Liver (tissue), 9 donors: ENCODE measurements around the gene FAAH. TPM values are rescaled to one million over a fixed set of nuclear protein-coding genes. Genes with fewer than 3 reads are reported as not detected.

Source experiments
- DNase-seq: peaks from one replicate; pipeline ENCODE4 v3.0.0-alpha.2; 2017; ENCODE audit warnings: low spot score
- H3K27ac ChIP-seq, 2 donors: one replicate each; pipeline ENCODE4 v1.7.0; 2013; ENCODE audit warnings: inconsistent platforms in 2 of 2, low read length in 2 of 2, control low read depth in 1 of 2, low read depth in 1 of 2, mild to moderate bottlenecking in 1 of 2
- H3K27me3 ChIP-seq, 4 donors: one replicate each; pipeline versions ENCODE4 v1.6.1 to v1.7.0; 2013; ENCODE audit warnings: low read length in 3 of 4, inconsistent platforms in 1 of 4, mild to moderate bottlenecking in 1 of 4, moderate library complexity in 1 of 4; ENCODE audit not compliant: control insufficient read depth in 4 of 4, insufficient read depth in 4 of 4
- H3K36me3 ChIP-seq, 4 donors: one replicate each; pipeline versions ENCODE4 v1.6.1 to v1.7.0; 2013; ENCODE audit warnings: low read length in 3 of 4, mild to moderate bottlenecking in 3 of 4, low read depth in 1 of 4, moderate library complexity in 1 of 4; ENCODE audit not compliant: control insufficient read depth in 4 of 4, insufficient read depth in 3 of 4
- H3K4me1 ChIP-seq, 4 donors: one replicate each; pipeline versions ENCODE4 v1.6.1 to v1.7.0; 2013; ENCODE audit warnings: low read length in 3 of 4, mild to moderate bottlenecking in 3 of 4, moderate library complexity in 1 of 4; ENCODE audit not compliant: control insufficient read depth in 4 of 4, insufficient read depth in 4 of 4
- H3K4me3 ChIP-seq, 3 donors: one replicate each; pipeline versions ENCODE4 v1.6.1 to v1.7.0; 2013; ENCODE audit warnings: low read length in 3 of 3, control low read depth in 1 of 3, low read depth in 1 of 3, mild to moderate bottlenecking in 1 of 3
- H3K9ac ChIP-seq, 2 donors: one replicate each; pipeline ENCODE4 v1.7.0; 2013; ENCODE audit warnings: low read length in 2 of 2, mild to moderate bottlenecking in 2 of 2, moderate library complexity in 2 of 2, control low read depth in 1 of 2, low read depth in 1 of 2
- H3K9me3 ChIP-seq, 4 donors: one replicate each; pipeline versions ENCODE4 v1.6.1 to v1.7.0; 2013; ENCODE audit warnings: low read length in 3 of 4; ENCODE audit not compliant: control insufficient read depth in 4 of 4
- ATF3 ChIP-seq: IDR thresholded peaks from 2 replicates; pipeline ENCODE4 v1.6.1; 2016; ENCODE audit warnings: antibody characterized with exemption
- EGR1 ChIP-seq, 2 donors: IDR thresholded peaks; 2 replicates each; pipeline ENCODE4 v1.6.1; 2016 to 2018; ENCODE audit warnings: antibody characterized with exemption in 2 of 2, low read depth in 2 of 2
- FOXA1 ChIP-seq: IDR thresholded peaks from 2 replicates; pipeline ENCODE4 v1.6.1; 2016; ENCODE audit warnings: antibody characterized with exemption
- FOXA2 ChIP-seq: IDR thresholded peaks from 2 replicates; pipeline ENCODE4 v1.6.1; 2016; ENCODE audit warnings: antibody characterized with exemption
- GABPA ChIP-seq, 2 donors: IDR thresholded peaks in 1 of 2; conservative IDR thresholded peaks in 1 of 2; 2 replicates each; pipeline ENCODE4 v1.6.1; 2016; ENCODE audit warnings: antibody characterized with exemption in 2 of 2, mild to moderate bottlenecking in 1 of 2, moderate library complexity in 1 of 2
- HNF4A ChIP-seq, 2 donors: conservative IDR thresholded peaks; 2 replicates each; pipeline ENCODE4 v1.6.1; 2016; ENCODE audit warnings: antibody characterized with exemption in 2 of 2, mild to moderate bottlenecking in 2 of 2
- JUND ChIP-seq, 2 donors: IDR thresholded peaks; 2 replicates each; pipeline ENCODE4 v1.6.1; 2016; ENCODE audit warnings: antibody characterized with exemption in 2 of 2
- MAX ChIP-seq: IDR thresholded peaks from 2 replicates; pipeline ENCODE4 v1.6.1; 2016; ENCODE audit warnings: antibody characterized with exemption
- REST ChIP-seq: IDR thresholded peaks from 2 replicates; pipeline ENCODE4 v1.6.1; 2016; ENCODE audit warnings: antibody characterized with exemption, mild to moderate bottlenecking
- RXRA ChIP-seq, 2 donors: IDR thresholded peaks; 2 replicates each; pipeline ENCODE4 v1.6.1; 2017 to 2018; ENCODE audit warnings: antibody characterized with exemption in 2 of 2, mild to moderate bottlenecking in 1 of 2
- SP1 ChIP-seq: IDR thresholded peaks from 2 replicates; pipeline ENCODE4 v1.6.1; 2018; ENCODE audit warnings: antibody characterized with exemption, mild to moderate bottlenecking
- YY1 ChIP-seq: IDR thresholded peaks from 2 replicates; pipeline ENCODE4 v1.6.1; 2016; ENCODE audit warnings: antibody characterized with exemption, mild to moderate bottlenecking
- ZBTB33 ChIP-seq: IDR thresholded peaks from 2 replicates; pipeline ENCODE4 v1.6.1; 2016; ENCODE audit warnings: antibody characterized with exemption
- WGBS: extraction: QIAGEN DNeasy Blood & Tissue Kit; methylation state at CpG from one replicate; pipeline ENCODE4 v1.1.7; 2013; 5-methylcytosine and 5-hydroxymethylcytosine counted together
- polyA plus RNA-seq, 2 donors: library from polyadenylated mRNA; stranded (reverse) in 1 of 2; unstranded in 1 of 2; fragments of 200-250 nt in 1 of 2; fragments of >200 nt in 1 of 2; fragmentation: Nextera tagmentation in 1 of 2; extraction: Ambion mirVana in 1 of 2; gene quantifications; one replicate each; pipeline versions ENCODE4 v1.2.1 to v1.2.3, GENCODE V29; 2013 to 2015
- total RNA-seq, 2 donors: library from RNA; depleted of rRNA; stranded (reverse); fragments of >200 nt; gene quantifications; one replicate each; pipeline ENCODE4 v1.2.3, GENCODE V29; 2014
- donor health status: healthy.
- donor health status: healthy.
- donor health status: healthy.
- donor health status: healthy.
- donor health status: healthy.

The FAAH gene
- total and polyA plus RNA-seq, 4 donors: 4.3 to 41.5 (median 22.1) TPM

GRCh38 chr1:46409063-46409372 is 14.9 kb downstream of the FAAH start:
- H3K4me3 ChIP-seq: no peak overlapping the region
- peaks cover 0 to 40% (median 17%) of the 10 kb centered on the region in 4 donors for H3K36me3 ChIP-seq
- H3K4me1 ChIP-seq: peaks cover 0 to 3% (median 0%) of the 10 kb centered on the region in 4 donors
- TF ChIP-seq ZBTB33 (no peak), SP1 (no peak), YY1 (no peak), FOXA2 (no peak), REST (no peak), GABPA (IDR thresholded peaks at IDR 0.05 in 1 of 2, conservative IDR thresholded peaks at IDR 0.05 in 1 of 2) (no peak), JUND (IDR thresholded peaks at IDR 0.05) (no peak)
- DNase-seq: no peak
- no peak overlapping the region for H3K27ac ChIP-seq
- H3K9me3 ChIP-seq: no peaks in the 10 kb centered on the region
- H3K9ac ChIP-seq: no peak overlapping the region
- WGBS: 96% methylated on average over 1 of the region's 1 CpG
- no peaks in the 10 kb centered on the region for H3K27me3 ChIP-seq

- no peak overlapping the region for H3K4me3 ChIP-seq
- peaks cover 0 to 42% (median 17%) of the 10 kb centered on the region in 4 donors for H3K36me3 ChIP-seq
- TF ChIP-seq RXRA (IDR thresholded peaks at IDR 0.05) (no peak), ZBTB33 (no peak), ATF3 (no peak), HNF4A (conservative IDR thresholded peaks at IDR 0.05) (no peak), SP1 (no peak), FOXA1 (no peak), JUND (IDR thresholded peaks at IDR 0.05) (no peak), YY1 (no peak), MAX (no peak), GABPA (IDR thresholded peaks at IDR 0.05 in 1 of 2, conservative IDR thresholded peaks at IDR 0.05 in 1 of 2) (no peak), EGR1 (IDR thresholded peaks at IDR 0.05; ENCODE audit: low read depth in 2 of 2) (no peak)
- 94% methylated on average over 17 of the region's 17 CpGs for WGBS
- H3K9ac ChIP-seq: no peak overlapping the region
- H3K27ac ChIP-seq: no peak overlapping the region
- H3K27me3 ChIP-seq: no peaks in the 10 kb centered on the region
- no peak for DNase-seq
- H3K4me1 ChIP-seq: peaks cover 0 to 3% (median 0%) of the 10 kb centered on the region in 4 donors
- H3K9me3 ChIP-seq: no peaks in the 10 kb centered on the region
These were observed 16.3 kb downstream of the FAAH start for GRCh38 chr1:46410156-46411009.
